GM19438 (cell line): Measurements from ENCODE around the gene AQR.
"Not testable (repeated sequence)": the region's sequence is repeated elsewhere in the genome, so short reads cannot be mapped to it uniquely, and the experiment has no call there.

Source experiments
- ATAC-seq: cut with Tn5 transposase; IDR thresholded peaks from one replicate; pipeline ENCODE4 v1.9.1; 2021; ENCODE audit warnings: low read depth; ENCODE audit not compliant: unreplicated experiment

The AQR gene

DNA sequence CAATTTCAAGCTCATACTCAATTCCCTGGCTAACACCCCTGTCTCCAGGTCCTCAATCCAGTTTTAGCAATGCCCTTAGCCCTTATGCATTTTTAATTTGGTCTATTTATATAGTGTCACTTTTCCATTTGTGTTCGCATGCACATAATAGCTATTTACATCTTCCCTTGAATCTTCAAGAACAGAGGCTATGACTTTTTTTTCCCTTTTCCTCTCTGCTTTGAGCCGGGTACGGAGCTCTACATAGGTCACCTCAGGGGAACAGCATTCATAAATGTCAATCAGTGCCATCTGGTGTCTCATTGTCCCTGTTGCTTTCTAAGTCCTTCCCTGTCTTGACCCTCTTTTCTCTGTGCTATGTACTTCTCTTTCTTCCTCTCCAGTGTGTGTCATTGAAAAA lies 147.7 kb downstream of the AQR start:
- ATAC-seq = no peak

DNA sequence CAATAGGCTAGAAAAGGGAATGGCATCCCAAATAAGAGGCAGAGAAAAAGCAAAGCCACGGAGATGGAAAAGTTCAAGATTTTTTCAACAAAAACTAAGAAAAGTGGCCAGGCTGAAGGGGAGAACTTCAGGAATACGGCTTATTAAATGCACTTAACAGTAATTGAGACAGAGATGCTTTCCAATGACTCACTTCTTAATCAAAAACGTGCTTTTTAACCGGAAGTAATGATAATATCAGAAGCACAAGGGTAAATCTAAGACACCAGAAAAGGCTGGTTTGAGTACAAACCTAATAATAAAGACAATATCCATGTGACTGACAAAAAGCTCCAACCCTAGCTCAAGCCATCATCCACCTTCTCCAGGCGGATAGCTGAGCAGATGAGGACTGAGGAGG lies 149.4 kb downstream of the AQR start:
- ATAC-seq = no peak

DNA sequence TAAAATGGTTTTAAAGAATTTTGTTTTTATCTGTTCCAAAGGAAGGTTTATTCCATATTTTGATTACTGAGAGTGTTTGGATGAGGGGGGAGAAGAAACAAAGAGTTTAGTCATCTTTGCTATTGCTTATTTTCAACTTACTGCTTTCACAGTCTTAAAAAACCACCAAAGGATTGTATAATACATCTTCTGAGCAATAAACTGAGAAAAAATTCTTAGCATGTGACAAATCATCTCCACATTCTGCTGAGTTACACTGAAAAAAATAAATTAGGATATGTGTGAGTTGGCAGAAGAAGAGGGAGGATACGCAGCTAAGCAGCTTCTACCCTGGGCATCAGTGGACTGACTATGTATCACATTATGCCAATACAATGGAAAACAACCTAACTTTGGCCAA lies 151.0 kb downstream of the AQR start:
- no peak for ATAC-seq

DNA sequence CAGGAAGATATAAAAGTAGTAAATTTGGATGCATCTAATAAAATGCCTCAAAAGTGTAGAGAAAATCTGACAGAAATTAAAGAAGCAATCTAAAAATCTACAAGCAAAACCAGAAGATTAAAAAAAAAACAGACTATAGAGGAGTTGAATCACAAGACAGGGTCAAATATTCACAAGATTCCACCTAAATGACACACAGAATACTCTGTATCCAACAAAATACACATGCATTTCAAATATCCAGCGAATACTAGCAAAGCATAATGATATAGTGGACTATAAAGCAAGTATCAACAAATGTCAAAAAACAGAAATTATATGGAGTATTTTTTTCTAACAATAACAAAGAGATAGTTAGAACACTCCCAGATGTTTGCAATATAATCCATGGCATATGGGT lies 153.7 kb downstream of the AQR start:
- no peak for ATAC-seq

DNA sequence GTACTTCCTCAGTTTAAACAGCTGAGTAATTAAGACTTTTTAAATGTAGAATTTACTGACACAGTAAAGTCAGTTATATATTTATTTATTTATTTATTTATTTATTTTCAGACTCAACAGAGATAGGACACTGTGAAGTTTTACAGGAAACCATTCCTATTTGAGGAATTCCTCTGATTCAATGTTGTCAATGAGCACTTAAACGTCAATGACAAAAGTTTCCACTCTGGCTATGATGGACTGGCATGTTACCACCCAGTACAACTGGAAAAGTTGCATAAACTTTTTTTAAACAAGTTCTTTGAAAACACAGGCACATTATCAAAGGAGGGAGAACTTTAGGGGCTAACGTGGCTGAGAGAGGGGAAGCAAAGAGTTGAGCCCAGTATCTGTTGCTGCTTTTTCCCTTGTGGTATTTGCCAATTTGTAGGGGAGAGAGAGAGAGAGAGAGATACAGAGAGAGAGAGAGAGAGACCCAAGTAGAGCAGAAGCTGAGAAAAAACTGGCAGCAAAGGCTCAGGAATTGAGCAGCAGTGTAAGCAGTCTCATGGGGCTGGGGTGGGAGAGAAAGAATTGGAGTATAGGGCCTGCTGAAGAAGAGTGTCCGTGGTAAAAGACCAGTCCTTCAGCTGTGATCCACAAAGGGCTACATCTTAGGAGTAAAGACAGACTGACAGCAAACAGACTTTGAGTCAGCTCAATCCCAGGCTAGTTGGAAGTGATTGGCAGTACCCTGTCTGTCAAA lies 155.9 kb downstream of the AQR start:
- ATAC-seq = no peak

DNA sequence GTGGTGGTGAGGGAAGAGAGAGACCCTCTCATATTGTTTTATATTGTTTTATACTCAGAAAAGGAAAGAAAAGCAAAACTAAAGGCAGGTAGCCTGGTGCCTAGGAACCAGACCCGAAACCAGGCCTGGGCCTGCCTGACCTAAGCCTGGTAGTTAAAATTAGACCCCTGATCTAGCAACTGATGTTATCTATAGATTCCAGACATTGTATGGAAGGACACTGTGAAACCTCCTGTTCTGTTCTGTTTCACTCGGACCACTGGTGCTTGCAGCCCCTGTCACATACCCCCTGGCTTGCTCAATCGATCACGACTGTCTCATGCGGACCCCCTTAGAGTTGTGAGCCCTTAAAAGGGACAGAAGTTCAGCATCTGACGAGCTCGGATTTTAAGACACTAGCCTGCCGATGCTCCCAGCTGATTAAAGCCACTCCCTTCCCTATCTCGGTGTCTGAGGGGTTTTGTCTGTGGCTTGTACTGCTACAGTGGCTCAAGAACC lies 156.6 kb downstream of the AQR start:
- ATAC-seq = not testable (repeated sequence)

DNA sequence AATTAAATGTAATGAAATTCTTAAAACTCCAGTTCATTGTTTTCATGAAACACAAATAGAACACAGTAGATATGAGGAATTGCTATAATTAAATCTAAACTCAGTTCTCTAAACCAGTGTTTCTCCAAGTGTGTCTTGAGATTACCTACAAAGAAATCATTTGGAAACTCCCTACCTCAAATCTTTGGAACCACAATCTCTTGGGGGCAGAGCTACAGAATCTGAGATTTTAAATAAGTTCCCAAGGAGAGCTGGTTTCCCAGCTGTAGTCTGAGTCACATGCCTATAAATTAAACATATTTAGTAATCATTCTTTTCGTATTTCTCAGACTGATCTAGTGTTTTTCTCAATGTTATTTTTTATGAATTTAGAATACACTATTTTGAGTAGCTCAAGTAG lies 157.2 kb downstream of the AQR start:
- ATAC-seq = no peak

DNA sequence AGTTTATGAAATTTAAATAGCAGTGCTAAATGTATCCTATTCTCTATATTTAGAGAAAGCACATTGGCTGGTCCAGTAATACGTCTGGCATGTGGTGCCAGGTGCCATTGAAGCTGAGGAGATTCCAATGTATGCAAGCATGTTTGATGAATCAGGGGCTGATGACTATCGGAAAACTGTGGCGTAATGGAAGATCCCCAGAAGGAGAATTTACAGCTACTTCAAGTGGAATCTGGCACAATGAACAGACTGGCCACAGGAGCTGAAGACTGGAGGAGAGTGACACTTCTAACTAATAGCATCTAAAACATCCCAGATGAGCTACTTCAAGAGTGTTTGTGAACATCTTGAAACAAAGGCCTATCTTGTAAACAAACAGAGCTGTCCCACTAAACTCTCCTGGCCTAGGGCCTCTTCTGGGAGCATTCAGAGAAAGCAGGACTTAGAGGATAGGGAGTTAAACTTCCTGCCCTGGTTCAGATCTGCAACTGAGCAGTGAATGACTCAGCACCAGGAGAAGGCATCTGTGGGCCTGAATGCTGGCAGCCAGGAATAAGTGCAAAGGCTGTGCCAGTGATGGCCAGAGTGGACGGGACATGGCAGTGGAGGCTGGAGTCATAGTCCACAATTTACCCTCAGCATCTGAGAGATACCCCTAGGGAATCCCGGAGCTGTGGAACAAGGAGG lies 159.0 kb downstream of the AQR start:
- no peak for ATAC-seq

DNA sequence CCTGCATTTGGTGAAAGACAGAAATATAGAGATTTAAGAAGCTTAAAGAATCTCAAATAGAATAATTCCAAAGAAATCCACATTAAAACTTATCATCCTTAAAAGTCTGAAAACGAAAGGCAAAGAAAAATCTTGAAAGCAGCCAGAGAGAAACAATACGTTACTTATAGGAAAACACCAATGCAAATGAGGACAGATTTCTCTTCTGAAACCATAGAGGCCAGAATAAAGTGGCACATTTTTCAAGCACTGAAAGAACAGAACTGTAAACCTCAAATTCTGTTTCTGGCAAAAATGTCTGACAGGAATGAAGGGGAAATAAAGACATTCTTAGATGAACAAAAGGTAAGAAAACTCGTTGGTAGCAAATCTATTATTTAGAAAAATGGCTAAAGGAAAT lies 160.4 kb downstream of the AQR start:
- no peak for ATAC-seq

DNA sequence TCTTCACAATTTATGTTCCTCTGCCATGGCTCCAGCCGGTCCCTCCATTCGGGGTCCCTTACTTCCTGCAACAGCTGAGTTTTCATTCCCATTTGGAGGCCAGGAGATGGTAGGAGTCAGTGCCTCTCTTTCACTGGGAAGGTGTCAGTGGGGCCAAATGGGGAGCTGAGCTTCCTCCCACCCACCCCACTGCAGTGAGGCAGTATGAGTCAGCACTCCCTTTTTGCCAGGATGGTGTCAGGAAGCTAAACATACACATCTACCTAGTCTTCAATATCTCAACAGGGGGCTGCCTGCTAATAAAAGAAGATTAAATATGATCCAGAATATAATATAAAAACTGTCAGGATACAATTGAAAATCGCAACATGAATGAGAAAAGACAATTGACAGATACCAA lies 161.5 kb downstream of the AQR start:
- no peak for ATAC-seq

DNA sequence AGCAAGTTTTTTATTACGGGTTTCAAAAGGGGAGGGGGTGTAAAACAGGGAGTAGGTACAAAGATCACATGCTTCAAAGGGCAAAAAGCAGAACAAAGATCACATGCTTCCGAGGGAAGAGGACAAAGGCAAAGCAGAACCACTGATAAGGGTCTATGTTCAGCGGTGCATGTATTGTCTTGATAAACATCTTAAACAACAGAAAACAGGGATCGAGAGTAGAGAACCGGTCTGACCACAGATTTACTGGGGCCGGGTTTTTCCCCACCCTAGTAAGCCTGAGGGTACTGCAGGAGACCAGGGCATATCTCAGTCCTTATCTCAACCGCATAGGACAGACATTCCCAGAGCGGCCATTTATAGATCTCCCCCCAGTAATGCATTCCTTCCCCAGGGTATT lies 162.3 kb downstream of the AQR start:
- ATAC-seq = not testable (repeated sequence)

DNA sequence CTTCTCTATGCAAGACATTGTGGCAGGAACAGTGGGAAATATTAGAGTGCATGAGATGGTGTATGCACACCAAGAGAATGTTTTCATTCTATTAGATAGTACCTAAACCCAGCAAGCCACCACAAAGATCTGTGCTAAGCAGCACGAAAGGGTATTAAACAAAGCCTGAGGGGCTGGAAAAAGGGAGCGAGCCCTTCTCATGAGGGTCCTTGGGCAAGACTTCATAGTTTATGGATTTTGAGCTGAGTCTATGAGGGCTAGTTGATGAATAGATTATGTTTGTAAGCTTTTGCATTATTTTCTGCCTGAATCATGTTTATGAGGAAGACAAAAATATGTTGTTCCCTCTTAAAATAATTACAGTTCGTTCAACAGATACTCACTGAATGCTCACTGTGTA lies 164.8 kb downstream of the AQR start:
- no peak for ATAC-seq

DNA sequence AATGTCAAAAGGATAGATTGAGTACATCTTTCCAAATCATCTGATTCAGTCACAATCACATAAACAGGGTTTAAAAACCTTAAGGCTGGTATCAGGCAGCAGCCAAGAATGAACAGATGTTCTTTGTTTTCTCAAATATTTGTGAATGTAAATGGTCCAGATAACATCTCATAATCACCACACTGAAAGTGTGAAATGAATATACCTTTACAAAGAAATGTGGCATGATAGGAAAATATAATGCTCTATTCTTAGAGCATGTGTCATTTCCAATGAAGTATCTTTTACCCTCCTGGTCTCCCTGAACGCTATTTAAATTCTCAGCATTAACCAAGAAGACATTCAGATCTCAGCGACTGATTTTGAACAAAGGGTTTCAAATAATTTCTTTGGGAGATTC lies 165.4 kb downstream of the AQR start:
- ATAC-seq = no peak

DNA sequence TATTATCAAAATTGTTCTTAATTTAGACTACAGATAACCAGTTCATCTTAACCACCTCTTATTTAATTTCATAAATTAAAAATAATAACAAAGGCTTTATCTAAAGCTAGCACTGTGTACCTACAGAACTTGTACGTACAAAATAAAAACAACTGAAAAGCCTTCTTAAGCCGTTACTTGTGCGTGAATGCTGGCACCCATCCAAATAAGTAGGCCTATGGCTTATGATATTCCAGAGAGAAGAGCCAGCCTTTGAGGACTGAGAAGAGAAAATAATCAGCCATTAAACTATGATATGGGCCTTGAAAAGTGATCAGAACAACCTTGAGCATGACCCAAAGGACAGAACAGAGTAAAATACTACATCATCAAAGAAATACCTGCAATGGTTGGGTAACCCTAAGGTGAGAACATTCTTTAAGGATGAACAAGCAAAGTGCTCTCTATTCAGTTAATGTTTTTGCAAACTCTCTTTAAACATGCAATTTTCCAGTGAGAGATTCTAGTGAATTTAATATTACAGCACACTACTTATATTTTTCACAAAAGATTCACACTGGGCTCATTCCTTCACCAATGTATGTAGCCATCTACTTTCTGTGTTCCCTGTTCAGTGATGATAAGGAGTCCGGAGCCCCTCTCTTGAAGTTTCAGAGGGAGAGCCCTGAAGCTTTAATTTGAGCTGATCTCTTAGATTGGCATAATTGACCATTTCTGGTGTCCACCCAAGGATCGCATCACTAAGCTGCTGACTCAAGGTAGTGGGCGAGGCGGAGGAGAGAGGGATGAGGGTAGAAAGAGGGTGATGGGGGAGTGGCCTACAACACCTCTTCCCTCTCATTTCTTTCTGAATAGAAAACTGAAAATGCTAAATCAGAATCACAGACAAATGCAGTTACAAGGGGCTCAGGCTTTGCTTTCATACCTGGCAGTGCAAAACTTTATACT lies 166.5 kb downstream of the AQR start:
- no peak for ATAC-seq

DNA sequence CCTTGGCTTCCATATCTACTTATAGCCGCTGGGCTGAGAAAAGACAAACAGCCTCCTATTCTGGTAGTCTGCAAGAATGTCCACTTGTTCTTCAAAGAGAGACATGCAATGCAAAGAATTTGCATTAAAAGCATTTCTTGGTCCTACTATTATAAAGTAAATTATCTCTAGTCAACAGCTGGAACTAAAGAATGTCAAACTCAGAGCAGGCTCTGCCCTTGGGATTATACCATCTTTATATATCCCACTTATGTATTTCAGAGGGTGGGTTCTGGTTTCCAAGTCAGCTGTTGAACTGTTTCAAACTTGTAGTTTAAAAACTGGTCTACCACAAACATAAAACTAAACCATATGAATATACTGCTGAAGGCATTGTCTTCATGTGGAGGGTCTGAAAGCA lies 167.2 kb downstream of the AQR start:
- no peak for ATAC-seq
